Ishikawa (cell line): ENCODE results near the gene HOXB2.

Source experiments
- CREB1 ChIP-seq: IDR thresholded peaks from 2 replicates; pipeline ENCODE4 v1.6.1; 2012; ENCODE audit warnings: low read depth
- TAF1 ChIP-seq: IDR thresholded peaks from 2 replicates; pipeline ENCODE4 v1.6.1; 2012; ENCODE audit warnings: low read depth, mild to moderate bottlenecking
- ZBTB7A ChIP-seq: IDR thresholded peaks from 2 replicates; pipeline ENCODE4 v1.6.1; 2012; ENCODE audit warnings: low read depth

DNA sequence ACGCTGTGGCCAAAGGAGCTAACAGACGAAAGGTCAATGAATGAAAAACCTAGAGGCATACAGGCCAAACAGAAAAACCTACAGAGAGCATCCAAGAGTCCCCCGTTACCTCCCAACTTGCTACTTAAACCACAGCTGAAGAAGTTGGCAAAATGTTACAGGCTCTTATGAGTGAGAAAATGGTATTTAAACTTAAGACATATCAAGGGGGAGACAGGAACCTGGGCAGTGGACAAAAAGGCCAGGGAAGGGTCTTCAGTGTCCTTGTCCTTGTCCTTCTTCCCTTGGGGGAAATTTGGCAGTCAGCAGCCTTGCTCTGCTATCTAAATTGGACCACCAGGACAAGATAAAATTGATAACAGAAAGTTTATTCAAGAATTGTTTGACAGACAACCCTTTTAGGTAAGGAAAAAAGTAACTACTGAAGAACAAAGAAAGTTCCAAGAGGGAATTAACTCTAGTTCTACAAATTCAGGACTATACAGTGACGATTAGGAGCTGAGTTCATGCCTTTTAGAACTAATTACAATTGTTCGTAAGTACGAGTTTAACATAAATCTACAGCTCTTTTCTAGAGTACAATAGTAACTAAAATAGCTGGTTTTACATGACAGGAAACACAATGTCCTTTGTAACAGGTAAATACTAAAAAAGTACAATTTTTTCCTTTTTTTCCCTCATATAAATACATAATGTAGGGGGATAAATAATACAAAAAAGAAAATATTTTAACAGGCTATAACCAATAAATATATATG is 3.8 kb upstream of the HOXB2 start:
- no peak for TF ChIP-seq ZBTB7A
- no peak for TF ChIP-seq CREB1
- no peak for TF ChIP-seq TAF1
